ENCODE data around the gene FANCM. TPM values are rescaled to one million over a fixed set of nuclear protein-coding genes. Genes with fewer than 3 reads are reported as not detected.

FANCM gene
- total RNA-seq, 1 donor from 2014 or later: 4.1 TPM

DNA sequence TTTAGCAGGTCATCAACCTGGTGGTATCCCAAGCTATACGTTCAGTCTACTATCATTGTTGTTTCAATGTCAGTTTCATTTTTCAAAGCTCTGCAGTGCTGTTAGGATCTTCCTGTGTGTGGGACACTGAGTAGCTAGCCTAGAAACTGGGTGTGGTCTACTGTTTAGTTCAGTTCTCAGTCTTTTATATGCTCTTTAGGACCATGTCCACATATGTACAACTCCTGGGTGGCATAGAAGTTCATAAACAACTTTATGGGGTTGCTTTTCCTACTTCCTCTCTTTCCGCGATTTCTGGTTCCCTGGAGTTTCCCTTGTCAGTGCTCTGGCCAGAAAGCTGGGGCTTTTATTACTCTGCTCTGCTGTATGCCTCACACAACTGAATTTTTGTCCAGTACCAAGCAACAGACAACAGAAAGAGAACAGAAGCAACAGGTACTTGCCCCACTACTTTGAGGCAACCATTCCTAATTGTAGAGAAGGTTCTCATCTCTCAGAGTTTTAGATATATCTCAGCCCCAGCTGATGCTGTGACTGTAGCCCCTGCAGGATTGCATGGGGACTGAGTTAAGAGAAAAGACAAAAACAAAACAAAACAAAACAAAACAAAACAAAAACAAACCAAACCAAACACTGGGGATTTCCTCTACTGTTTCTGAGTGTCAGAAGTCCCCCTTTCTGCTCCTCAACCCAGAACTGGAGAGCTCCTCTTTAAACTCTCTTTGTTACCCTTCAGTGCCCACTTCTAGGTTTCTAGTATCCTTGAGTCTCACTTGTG, 86.9 kb downstream of the FANCM start:
- Histone ChIP-seq H3K36me3 (peaks cover 45% of the 10 kb centered on the region), H3K4me1 (no peaks in the 10 kb centered on the region), H3K9me3 (no peaks in the 10 kb centered on the region), H3K27me3 (ENCODE audit: low read depth) (no peaks in the 10 kb centered on the region), H3K4me3 (no peak overlapping the region), H3K27ac (no peak overlapping the region)
- intact Hi-C loops (cut with DNase I): no loop called here
- DNase-seq (no peak), ATAC-seq (no peak)
- TF ChIP-seq, protein P1, sequence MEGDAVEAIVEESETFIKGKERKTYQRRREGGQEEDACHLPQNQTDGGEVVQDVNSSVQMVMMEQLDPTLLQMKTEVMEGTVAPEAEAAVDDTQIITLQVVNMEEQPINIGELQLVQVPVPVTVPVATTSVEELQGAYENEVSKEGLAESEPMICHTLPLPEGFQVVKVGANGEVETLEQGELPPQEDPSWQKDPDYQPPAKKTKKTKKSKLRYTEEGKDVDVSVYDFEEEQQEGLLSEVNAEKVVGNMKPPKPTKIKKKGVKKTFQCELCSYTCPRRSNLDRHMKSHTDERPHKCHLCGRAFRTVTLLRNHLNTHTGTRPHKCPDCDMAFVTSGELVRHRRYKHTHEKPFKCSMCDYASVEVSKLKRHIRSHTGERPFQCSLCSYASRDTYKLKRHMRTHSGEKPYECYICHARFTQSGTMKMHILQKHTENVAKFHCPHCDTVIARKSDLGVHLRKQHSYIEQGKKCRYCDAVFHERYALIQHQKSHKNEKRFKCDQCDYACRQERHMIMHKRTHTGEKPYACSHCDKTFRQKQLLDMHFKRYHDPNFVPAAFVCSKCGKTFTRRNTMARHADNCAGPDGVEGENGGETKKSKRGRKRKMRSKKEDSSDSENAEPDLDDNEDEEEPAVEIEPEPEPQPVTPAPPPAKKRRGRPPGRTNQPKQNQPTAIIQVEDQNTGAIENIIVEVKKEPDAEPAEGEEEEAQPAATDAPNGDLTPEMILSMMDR (IDR thresholded peaks at IDR 0.05): no peak

DNA sequence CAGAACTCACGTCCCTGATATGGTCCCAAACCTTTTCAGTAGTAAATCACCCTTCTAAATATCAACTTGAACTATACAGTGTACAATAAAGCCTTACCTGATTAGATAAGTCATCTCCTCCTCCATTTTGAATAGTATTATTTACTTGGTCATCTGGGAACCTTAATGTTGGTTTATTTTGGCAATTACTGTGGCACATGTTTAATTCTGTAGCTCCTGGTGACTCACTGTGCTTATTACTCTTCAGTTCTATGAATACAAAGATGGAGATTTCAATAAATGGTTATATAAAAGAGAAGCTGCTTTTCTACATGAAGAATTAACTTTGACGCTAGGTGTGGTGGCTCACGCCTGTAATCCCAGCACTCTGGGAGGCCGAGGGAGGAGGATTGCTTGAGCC, 91.8 kb downstream of the FANCM start:
- H3K4me3 ChIP-seq: no peak overlapping the region
- no peaks in the 10 kb centered on the region for H3K27me3 ChIP-seq (ENCODE audit: low read depth)
- intact Hi-C loops (cut with DNase I): no loop called here
- ATAC-seq (no peak), DNase-seq (no peak)
- H3K36me3 ChIP-seq: peaks cover 81% of the 10 kb centered on the region
- no peak overlapping the region for H3K27ac ChIP-seq
- H3K4me1 ChIP-seq: no peaks in the 10 kb centered on the region
- TF ChIP-seq, protein P1 (IDR thresholded peaks at IDR 0.05): no peak
- no peaks in the 10 kb centered on the region for H3K9me3 ChIP-seq

DNA sequence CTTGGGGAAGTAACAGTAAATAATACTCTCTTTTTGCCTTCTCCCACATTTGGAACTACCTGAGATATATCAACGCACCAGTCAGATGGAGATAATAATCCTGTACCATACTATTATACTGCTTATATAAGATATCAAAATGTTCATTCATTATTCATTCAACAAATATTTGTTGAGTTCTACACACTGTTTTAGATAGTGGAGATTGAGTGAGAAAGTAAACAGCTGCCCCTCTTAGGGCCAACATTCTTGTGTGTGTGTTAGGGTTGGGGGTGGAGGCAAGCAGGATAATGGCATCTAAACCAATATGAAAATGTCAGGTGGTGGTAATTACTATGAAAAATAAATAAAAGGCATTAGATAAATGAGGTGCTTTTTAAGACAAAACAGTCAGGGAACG, 103.3 kb downstream of the FANCM start:
- DNase-seq (no peak), ATAC-seq (no peak)
- intact Hi-C loops (cut with DNase I): no loop called here
- peaks cover 31% of the 10 kb centered on the region for H3K36me3 ChIP-seq
- peaks cover 4% of the 10 kb centered on the region for H3K4me1 ChIP-seq
- no peaks in the 10 kb centered on the region for H3K9me3 ChIP-seq
- no peak overlapping the region for H3K4me3 ChIP-seq
- H3K27me3 ChIP-seq (ENCODE audit: low read depth): no peaks in the 10 kb centered on the region
- TF ChIP-seq, protein P1 (IDR thresholded peaks at IDR 0.05): no peak
- H3K27ac ChIP-seq: no peak overlapping the region

DNA sequence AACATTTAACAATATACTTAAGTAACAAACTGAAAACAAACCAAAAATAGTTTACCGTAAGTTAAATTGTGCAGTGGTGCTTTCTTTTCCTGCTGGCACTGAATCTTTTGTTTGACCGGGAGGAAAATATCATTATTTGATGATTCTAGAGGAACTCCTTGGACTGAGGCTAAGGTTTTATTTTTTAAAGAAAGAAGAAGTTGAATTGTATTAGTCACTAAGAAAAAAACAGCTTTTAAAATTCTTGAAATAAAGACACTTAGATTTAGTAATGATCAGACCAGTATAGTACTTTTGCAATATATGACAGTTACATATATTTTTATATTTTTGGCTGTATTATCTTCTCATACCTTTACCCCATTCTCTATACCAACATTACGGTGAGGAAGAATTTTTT, 107.0 kb downstream of the FANCM start:
- TF ChIP-seq, protein P1 (IDR thresholded peaks at IDR 0.05): no peak
- intact Hi-C loops (cut with DNase I): no loop called here
- peaks cover 20% of the 10 kb centered on the region for H3K4me1 ChIP-seq
- H3K27ac ChIP-seq: no peak overlapping the region
- peaks cover 1% of the 10 kb centered on the region for H3K36me3 ChIP-seq
- no peak overlapping the region for H3K4me3 ChIP-seq
- H3K9me3 ChIP-seq: no peaks in the 10 kb centered on the region
- ATAC-seq: no peak
- H3K27me3 ChIP-seq (ENCODE audit: low read depth): no peaks in the 10 kb centered on the region
- no peak for DNase-seq

DNA sequence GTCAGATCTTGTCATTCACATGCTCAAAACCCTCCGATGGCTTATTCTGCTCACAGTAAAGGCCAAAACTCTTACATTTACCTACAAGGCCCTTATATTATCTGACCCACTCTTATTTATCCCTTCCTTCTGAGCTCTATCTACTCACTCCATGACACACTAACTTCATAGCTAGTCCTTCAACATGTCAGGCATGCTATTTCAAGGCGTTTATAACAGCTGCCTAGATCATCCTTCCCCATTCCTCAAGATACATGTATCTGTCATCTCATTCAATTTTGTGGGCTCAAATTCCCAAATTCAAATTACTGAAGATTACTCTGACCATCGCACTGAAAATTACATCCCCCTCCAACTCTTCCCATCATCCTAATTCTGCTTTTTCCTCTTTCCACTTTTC, 110.4 kb downstream of the FANCM start:
- DNase-seq: no peak
- H3K4me1 ChIP-seq: peaks cover 40% of the 10 kb centered on the region
- no peak for ATAC-seq
- no peaks in the 10 kb centered on the region for H3K27me3 ChIP-seq (ENCODE audit: low read depth)
- TF ChIP-seq, protein P1 (IDR thresholded peaks at IDR 0.05): no peak
- H3K36me3 ChIP-seq: no peaks in the 10 kb centered on the region
- H3K4me3 ChIP-seq: no peak overlapping the region
- no peak overlapping the region for H3K27ac ChIP-seq
- intact Hi-C loops (cut with DNase I): no loop called here
- H3K9me3 ChIP-seq: no peaks in the 10 kb centered on the region

Data from lower lobe of right lung (tissue), 2 donors.